ENCODE results near the gene TLE4. TPM values are rescaled to one million over a fixed set of nuclear protein-coding genes. Genes with fewer than 3 reads are reported as not detected.

Gene TLE4
- total RNA-seq, 4 donors from 2014 or later: 26.1 to 85.0 (median 43.0) TPM

- no peak for TF ChIP-seq POLR2A (IDR thresholded peaks at IDR 0.05)
- H3K27me3 ChIP-seq: no peaks in the 10 kb centered on the region
- H3K36me3 ChIP-seq: peaks cover 0 to 62% (median 0%) of the 10 kb centered on the region in 3 donors
- no peak for DNase-seq
- H3K4me1 ChIP-seq: no peaks in the 10 kb centered on the region
- H3K4me3 ChIP-seq: no peak overlapping the region
- no peak overlapping the region for H3K27ac ChIP-seq
- no peaks in the 10 kb centered on the region for H3K9me3 ChIP-seq
These were observed 138.2 kb downstream of the TLE4 start for GRCh38 chr9:79709743-79710674.

GRCh38 chr9:79711874-79712273, 140.1 kb downstream of the TLE4 start:
- H3K4me1 ChIP-seq: no peaks in the 10 kb centered on the region
- no peak overlapping the region for H3K27ac ChIP-seq
- DNase-seq: no peak
- no peaks in the 10 kb centered on the region for H3K27me3 ChIP-seq
- no peaks in the 10 kb centered on the region for H3K9me3 ChIP-seq
- TF ChIP-seq POLR2A (IDR thresholded peaks at IDR 0.05) (no peak), CTCF (IDR thresholded peaks at IDR 0.05) (no peak)
- no peak overlapping the region for H3K4me3 ChIP-seq
- H3K36me3 ChIP-seq: peaks cover 0 to 55% (median 0%) of the 10 kb centered on the region in 3 donors

- Histone ChIP-seq H3K9me3 (no peaks in the 10 kb centered on the region), H3K36me3 (peaks cover 0 to 79% (median 0%) of the 10 kb centered on the region in 3 donors), H3K27me3 (no peaks in the 10 kb centered on the region), H3K4me3 (no peak overlapping the region), H3K27ac (no peak overlapping the region), H3K4me1 (no peaks in the 10 kb centered on the region)
- no peak for TF ChIP-seq POLR2A (IDR thresholded peaks at IDR 0.05)
- TF ChIP-seq CTCF (IDR thresholded peaks at IDR 0.05): no peak
- no peak for DNase-seq
These were observed 147.3 kb downstream of the TLE4 start for GRCh38 chr9:79719021-79719420.

- no peaks in the 10 kb centered on the region for H3K4me1 ChIP-seq
- no peak for DNase-seq
- no peak overlapping the region for H3K27ac ChIP-seq
- no peaks in the 10 kb centered on the region for H3K9me3 ChIP-seq
- TF ChIP-seq POLR2A (IDR thresholded peaks at IDR 0.05): no peak
- TF ChIP-seq CTCF (IDR thresholded peaks at IDR 0.05): no peak
- H3K36me3 ChIP-seq: peaks cover 0 to 80% (median 0%) of the 10 kb centered on the region in 3 donors
- no peaks in the 10 kb centered on the region for H3K27me3 ChIP-seq
- H3K4me3 ChIP-seq: no peak overlapping the region
These were observed 148.2 kb downstream of the TLE4 start for GRCh38 chr9:79719989-79720388.

- no peaks in the 10 kb centered on the region for H3K9me3 ChIP-seq
- H3K4me3 ChIP-seq: no peak overlapping the region
- H3K4me1 ChIP-seq: no peaks in the 10 kb centered on the region
- peaks cover 0 to 9% (median 0%) of the 10 kb centered on the region in 3 donors for H3K36me3 ChIP-seq
- TF ChIP-seq POLR2A (IDR thresholded peaks at IDR 0.05) (no peak), CTCF (IDR thresholded peaks at IDR 0.05) (no peak)
- no peak for DNase-seq
- no peak overlapping the region for H3K27ac ChIP-seq
- no peaks in the 10 kb centered on the region for H3K27me3 ChIP-seq
These were observed 159.6 kb downstream of the TLE4 start for GRCh38 chr9:79731171-79731890.

Measured in Peyer's patch (tissue), 4 donors.